ENCODE data around the gene RHOF. TPM values are rescaled to one million over a fixed set of nuclear protein-coding genes. Genes with fewer than 3 reads are reported as not detected.

RHOF gene
- total and polyA plus RNA-seq, 4 donors, result 0.97 to 7.0 (median 3.5) TPM

DNA sequence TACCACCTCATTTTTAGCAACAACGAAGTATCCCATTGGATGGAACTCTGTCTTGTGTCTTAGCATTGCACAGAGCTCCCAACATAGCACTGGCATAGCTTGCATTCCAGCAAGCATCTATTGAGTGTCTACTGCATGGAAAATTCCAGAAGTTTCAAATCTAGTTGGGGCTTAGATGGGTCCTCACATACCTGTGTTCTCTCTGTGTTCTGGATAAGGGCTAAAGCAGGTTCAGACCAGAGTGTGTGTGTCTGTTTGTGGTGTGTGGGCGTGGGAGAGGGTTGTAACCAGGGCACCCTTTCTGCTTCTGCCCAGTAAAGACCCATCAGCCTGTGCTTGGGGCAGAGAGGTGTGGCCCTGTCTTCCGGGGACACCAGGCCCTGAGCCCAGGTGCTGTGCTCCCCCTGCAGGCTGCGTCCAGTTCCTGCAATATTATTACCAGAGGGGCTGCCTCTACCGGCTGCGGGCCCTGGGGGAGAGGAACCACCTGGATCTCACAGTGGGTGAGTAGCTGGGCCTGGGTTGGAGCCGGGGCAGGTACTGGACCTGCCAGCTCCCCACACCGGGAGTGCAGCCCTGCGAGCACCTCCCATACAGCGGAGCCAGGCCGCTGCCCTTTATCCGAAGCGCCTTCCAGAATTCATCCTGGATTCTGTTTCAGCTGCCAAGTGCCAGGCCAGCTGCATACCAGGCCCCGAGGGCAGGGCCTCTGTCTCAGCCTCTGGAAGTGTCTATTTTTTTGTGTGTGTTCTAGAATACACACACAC lies 20.3 kb downstream of the RHOF start (continued):
- TF ChIP-seq, protein P1, sequence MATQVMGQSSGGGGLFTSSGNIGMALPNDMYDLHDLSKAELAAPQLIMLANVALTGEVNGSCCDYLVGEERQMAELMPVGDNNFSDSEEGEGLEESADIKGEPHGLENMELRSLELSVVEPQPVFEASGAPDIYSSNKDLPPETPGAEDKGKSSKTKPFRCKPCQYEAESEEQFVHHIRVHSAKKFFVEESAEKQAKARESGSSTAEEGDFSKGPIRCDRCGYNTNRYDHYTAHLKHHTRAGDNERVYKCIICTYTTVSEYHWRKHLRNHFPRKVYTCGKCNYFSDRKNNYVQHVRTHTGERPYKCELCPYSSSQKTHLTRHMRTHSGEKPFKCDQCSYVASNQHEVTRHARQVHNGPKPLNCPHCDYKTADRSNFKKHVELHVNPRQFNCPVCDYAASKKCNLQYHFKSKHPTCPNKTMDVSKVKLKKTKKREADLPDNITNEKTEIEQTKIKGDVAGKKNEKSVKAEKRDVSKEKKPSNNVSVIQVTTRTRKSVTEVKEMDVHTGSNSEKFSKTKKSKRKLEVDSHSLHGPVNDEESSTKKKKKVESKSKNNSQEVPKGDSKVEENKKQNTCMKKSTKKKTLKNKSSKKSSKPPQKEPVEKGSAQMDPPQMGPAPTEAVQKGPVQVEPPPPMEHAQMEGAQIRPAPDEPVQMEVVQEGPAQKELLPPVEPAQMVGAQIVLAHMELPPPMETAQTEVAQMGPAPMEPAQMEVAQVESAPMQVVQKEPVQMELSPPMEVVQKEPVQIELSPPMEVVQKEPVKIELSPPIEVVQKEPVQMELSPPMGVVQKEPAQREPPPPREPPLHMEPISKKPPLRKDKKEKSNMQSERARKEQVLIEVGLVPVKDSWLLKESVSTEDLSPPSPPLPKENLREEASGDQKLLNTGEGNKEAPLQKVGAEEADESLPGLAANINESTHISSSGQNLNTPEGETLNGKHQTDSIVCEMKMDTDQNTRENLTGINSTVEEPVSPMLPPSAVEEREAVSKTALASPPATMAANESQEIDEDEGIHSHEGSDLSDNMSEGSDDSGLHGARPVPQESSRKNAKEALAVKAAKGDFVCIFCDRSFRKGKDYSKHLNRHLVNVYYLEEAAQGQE (IDR thresholded peaks at IDR 0.05), result no peak
- no peak for TF ChIP-seq FOXA2 (IDR thresholded peaks at IDR 0.05)
- no peak for TF ChIP-seq SP1 (IDR thresholded peaks at IDR 0.05)
- TF ChIP-seq, protein P2, sequence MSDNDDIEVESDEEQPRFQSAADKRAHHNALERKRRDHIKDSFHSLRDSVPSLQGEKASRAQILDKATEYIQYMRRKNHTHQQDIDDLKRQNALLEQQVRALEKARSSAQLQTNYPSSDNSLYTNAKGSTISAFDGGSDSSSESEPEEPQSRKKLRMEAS (IDR thresholded peaks at IDR 0.05), result no peak

DNA sequence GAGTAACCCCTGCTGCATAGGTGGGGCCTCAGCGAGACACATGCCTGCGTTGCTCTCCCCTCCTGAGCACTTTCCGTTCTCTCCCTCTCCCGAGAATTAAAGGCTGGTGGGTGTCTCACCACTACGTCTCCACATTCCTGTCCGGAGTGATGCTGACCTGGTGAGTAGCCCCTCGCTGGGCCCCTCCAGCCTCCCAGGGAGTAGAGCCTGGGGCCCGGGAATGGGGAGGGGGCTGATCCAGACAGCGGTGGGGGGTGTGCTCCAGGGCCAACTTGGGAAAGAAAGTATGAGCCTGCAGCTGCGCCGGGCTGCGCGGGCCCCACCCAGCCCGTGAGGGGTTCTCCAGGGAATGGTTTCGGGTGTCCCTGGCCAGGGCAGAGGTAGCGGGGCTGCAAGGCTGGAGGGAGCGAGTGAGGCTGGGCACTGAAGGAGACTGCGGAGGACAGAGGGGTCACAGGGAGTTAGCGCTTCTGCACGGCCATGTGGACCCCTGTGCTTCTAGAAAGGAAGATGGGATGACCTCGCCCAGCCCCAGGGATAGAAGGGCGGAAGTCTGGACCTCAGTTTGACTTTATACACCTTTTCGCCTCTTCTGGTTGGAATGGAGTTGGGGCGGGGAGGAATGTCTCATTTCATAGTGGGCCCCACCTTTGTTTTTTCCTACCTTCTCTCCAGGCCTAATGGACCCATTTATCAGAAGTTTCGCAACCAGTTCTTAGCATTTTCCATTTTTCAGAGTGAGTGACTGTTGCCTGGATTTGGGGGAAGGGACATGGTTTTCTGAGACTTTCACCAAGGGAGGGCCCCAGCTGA lies 22.5 kb downstream of the RHOF start:
- no peak overlapping the region for H3K9ac ChIP-seq (ENCODE audit: low read depth in 1 of 2, low read length in 2 of 2)
- no peaks in the 10 kb centered on the region for H3K9me3 ChIP-seq (ENCODE audit: control insufficient read depth in 4 of 4, low read length in 3 of 4)
- H3K4me3 ChIP-seq (ENCODE audit: low read depth in 1 of 3, low read length in 3 of 3), result no peak overlapping the region
- H3K36me3 ChIP-seq (ENCODE audit: control insufficient read depth in 4 of 4, insufficient read depth in 3 of 4, low read depth in 1 of 4, low read length in 3 of 4), result no peaks in the 10 kb centered on the region
- H3K27me3 ChIP-seq (ENCODE audit: control insufficient read depth in 4 of 4, insufficient read depth in 4 of 4, low read length in 3 of 4), result no peaks in the 10 kb centered on the region
- WGBS, result 96% methylated on average over 25 of the region's 25 CpGs
- TF ChIP-seq TAF1 (conservative IDR thresholded peaks at IDR 0.05) (no peak), FOXA2 (IDR thresholded peaks at IDR 0.05) (no peak), FOXA1 (IDR thresholded peaks at IDR 0.05) (no peak), HNF4G (IDR thresholded peaks at IDR 0.05) (no peak), EGR1 (IDR thresholded peaks at IDR 0.05; ENCODE audit: low read depth in 2 of 2) (no peak), HNF4A (conservative IDR thresholded peaks at IDR 0.05) (no peak), SP1 (IDR thresholded peaks at IDR 0.05) (no peak), JUND (IDR thresholded peaks at IDR 0.05) (no peak), RAD21 (IDR thresholded peaks at IDR 0.05) (no peak), GABPA (IDR thresholded peaks at IDR 0.05 in 1 of 2, conservative IDR thresholded peaks at IDR 0.05 in 1 of 2) (no peak), NR2F2 (IDR thresholded peaks at IDR 0.05) (no peak), RXRA (IDR thresholded peaks at IDR 0.05) (no peak), YY1 (IDR thresholded peaks at IDR 0.05) (no peak)
- TF ChIP-seq, protein P3, sequence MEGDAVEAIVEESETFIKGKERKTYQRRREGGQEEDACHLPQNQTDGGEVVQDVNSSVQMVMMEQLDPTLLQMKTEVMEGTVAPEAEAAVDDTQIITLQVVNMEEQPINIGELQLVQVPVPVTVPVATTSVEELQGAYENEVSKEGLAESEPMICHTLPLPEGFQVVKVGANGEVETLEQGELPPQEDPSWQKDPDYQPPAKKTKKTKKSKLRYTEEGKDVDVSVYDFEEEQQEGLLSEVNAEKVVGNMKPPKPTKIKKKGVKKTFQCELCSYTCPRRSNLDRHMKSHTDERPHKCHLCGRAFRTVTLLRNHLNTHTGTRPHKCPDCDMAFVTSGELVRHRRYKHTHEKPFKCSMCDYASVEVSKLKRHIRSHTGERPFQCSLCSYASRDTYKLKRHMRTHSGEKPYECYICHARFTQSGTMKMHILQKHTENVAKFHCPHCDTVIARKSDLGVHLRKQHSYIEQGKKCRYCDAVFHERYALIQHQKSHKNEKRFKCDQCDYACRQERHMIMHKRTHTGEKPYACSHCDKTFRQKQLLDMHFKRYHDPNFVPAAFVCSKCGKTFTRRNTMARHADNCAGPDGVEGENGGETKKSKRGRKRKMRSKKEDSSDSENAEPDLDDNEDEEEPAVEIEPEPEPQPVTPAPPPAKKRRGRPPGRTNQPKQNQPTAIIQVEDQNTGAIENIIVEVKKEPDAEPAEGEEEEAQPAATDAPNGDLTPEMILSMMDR (IDR thresholded peaks at IDR 0.05; ENCODE audit: low read depth, low read length, missing input control), result no peak
- TF ChIP-seq, protein P4, sequence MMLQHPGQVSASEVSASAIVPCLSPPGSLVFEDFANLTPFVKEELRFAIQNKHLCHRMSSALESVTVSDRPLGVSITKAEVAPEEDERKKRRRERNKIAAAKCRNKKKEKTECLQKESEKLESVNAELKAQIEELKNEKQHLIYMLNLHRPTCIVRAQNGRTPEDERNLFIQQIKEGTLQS (IDR thresholded peaks at IDR 0.05), result no peak
- TF ChIP-seq, protein P5, sequence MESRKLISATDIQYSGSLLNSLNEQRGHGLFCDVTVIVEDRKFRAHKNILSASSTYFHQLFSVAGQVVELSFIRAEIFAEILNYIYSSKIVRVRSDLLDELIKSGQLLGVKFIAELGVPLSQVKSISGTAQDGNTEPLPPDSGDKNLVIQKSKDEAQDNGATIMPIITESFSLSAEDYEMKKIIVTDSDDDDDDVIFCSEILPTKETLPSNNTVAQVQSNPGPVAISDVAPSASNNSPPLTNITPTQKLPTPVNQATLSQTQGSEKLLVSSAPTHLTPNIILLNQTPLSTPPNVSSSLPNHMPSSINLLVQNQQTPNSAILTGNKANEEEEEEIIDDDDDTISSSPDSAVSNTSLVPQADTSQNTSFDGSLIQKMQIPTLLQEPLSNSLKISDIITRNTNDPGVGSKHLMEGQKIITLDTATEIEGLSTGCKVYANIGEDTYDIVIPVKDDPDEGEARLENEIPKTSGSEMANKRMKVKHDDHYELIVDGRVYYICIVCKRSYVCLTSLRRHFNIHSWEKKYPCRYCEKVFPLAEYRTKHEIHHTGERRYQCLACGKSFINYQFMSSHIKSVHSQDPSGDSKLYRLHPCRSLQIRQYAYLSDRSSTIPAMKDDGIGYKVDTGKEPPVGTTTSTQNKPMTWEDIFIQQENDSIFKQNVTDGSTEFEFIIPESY (IDR thresholded peaks at IDR 0.05), result no peak
- TF ChIP-seq, protein P1 (IDR thresholded peaks at IDR 0.05), result no peak
- TF ChIP-seq, protein P2 (IDR thresholded peaks at IDR 0.05), result no peak
- no peak for DNase-seq (ENCODE audit: low spot score)
- H3K27ac ChIP-seq (ENCODE audit: low read depth in 1 of 2, low read length in 2 of 2), result no peak overlapping the region
- peaks cover 0 to 10% (median 9%) of the 10 kb centered on the region in 4 donors for H3K4me1 ChIP-seq (ENCODE audit: control insufficient read depth in 4 of 4, insufficient read depth in 4 of 4, low read length in 3 of 4)
